GM12801 (cell line): ENCODE data around the gene LDLRAD3.

ENCODE experiments used
- CTCF ChIP-seq: IDR thresholded peaks from one replicate; pipeline ENCODE4 v1.5.1; 2011; ENCODE audit warnings: control low read depth; ENCODE audit not compliant: insufficient read length; ENCODE audit errors: extremely low read depth

Gene LDLRAD3

GRCh38 chr11:36074941-36075431, 131.1 kb downstream of the LDLRAD3 start:
- TF ChIP-seq CTCF: no peak

GRCh38 chr11:36077368-36077767, 133.5 kb downstream of the LDLRAD3 start:
- TF ChIP-seq CTCF: no peak

GRCh38 chr11:36077886-36078685, 134.2 kb downstream of the LDLRAD3 start:
- TF ChIP-seq CTCF: no peak

- TF ChIP-seq CTCF: no peak
Observed at GRCh38 chr11:36078686-36079055, 134.8 kb downstream of the LDLRAD3 start.

GRCh38 chr11:36079878-36080675, 136.2 kb downstream of the LDLRAD3 start:
- no peak for TF ChIP-seq CTCF

- no peak for TF ChIP-seq CTCF
Observed at GRCh38 chr11:36081274-36081945, 137.5 kb downstream of the LDLRAD3 start.

GRCh38 chr11:36086366-36086765, 142.5 kb downstream of the LDLRAD3 start:
- TF ChIP-seq CTCF: no peak
